Omental fat pad (tissue), 4 donors: ENCODE measurements around the gene FLRT2. TPM values are rescaled to one million over a fixed set of nuclear protein-coding genes. Genes with fewer than 3 reads are reported as not detected.

Experiments
- ATAC-seq: fragments of 150-250 bp; one replicate; pipeline ENCODE4 v1.9.1; 2016; ENCODE audit warnings: mild to moderate bottlenecking, moderate library complexity; ENCODE audit not compliant: low FRiP score
- DNase-seq: peaks from one replicate; pipeline ENCODE4 v3.0.0-alpha.2; 2019; ENCODE audit warnings: low spot score
- CTCF ChIP-seq, 3 donors: fragments of 450-650 bp; IDR thresholded peaks; one replicate each; pipeline ENCODE4 v1.5.1; 2016 to 2017; ENCODE audit warnings: antibody characterized with exemption in 3 of 3, mild to moderate bottlenecking in 3 of 3, moderate library complexity in 2 of 3
- total RNA-seq, 4 donors: library from RNA; depleted of rRNA; stranded (reverse); fragments of >200 nt; gene quantifications; one replicate each; pipeline ENCODE4 v1.1.0, GENCODE V29; 2016

The FLRT2 gene
- total RNA-seq, 4 donors from 2014 or later, result 15.9 to 71.4 (median 23.8) TPM

- no peak for TF ChIP-seq CTCF (IDR thresholded peaks at IDR 0.05)
- no peak for ATAC-seq
- DNase-seq, result no peak
These were observed 682 bp downstream of the FLRT2 start for GRCh38 chr14:85530626-85531025.

GRCh38 chr14:85531141-85531586 is 1.2 kb downstream of the FLRT2 start:
- ATAC-seq (no peak), DNase-seq (no peak)
- TF ChIP-seq CTCF (IDR thresholded peaks at IDR 0.05), result no peak

- ATAC-seq, result peak; percentile 7
- no peak for DNase-seq
- no peak for TF ChIP-seq CTCF (IDR thresholded peaks at IDR 0.05)
These were observed 1.8 kb downstream of the FLRT2 start for GRCh38 chr14:85531587-85532373.

- ATAC-seq, result no peak
- TF ChIP-seq CTCF (IDR thresholded peaks at IDR 0.05), result no peak
- DNase-seq, result no peak
These were observed 2.6 kb downstream of the FLRT2 start for GRCh38 chr14:85532374-85533022.

- ATAC-seq, result peak; percentile 51
- no peak for DNase-seq
- TF ChIP-seq CTCF (IDR thresholded peaks at IDR 0.05), result no peak
These were observed 3.3 kb downstream of the FLRT2 start for GRCh38 chr14:85533023-85533860.

GRCh38 chr14:85533861-85534291 is 3.9 kb downstream of the FLRT2 start:
- TF ChIP-seq CTCF (IDR thresholded peaks at IDR 0.05), result no peak
- ATAC-seq (no peak), DNase-seq (no peak)
